ENCODE measurements around the gene PTPMT1. TPM values are rescaled to one million over a fixed set of nuclear protein-coding genes. Genes with fewer than 3 reads are reported as not detected.
"Not testable (repeated sequence)": the region's sequence is repeated elsewhere in the genome, so short reads cannot be mapped to it uniquely, and the experiment has no call there.

Gene PTPMT1, protein sequence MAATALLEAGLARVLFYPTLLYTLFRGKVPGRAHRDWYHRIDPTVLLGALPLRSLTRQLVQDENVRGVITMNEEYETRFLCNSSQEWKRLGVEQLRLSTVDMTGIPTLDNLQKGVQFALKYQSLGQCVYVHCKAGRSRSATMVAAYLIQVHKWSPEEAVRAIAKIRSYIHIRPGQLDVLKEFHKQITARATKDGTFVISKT
- total RNA-seq: 10 to 100 TPM; 42.3 to 45.2 TPM

DNA sequence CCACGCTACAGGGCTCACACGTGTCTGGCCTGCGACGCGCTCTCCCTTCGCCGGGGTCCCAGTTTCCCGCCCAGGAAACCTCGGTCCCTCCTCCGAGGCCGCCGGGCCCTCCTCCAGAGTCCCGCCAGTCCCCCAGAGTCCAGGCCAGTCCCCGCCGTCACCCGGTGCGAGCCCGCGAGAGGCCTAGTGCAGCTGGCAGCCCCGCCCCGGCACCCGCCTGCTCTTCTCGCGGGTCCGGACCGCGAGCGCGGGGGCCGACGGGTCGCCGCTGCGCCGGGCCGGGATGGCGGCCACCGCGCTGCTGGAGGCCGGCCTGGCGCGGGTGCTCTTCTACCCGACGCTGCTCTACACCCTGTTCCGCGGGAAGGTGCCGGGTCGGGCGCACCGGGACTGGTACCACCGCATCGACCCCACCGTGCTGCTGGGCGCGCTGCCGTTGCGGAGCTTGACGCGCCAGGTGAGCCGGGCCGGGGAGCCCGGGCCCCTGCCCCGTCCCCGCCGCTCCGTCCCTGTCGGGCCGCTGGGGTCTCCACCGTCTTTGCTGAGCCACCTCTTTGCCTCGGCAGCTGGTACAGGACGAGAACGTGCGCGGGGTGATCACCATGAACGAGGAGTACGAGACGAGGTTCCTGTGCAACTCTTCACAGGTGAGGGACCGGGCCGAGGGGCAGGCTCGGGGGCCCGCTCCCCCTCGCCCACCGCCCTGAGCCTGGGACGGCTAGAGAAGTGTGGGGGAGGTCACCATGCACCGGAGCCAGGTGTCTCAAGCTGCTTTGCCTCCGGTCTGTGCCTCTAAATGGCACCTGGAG lies at the start of gene PTPMT1:
Gene PTPMT1, plus strand, starts transcription at position 260 of the 809 bp plus-strand sequence. Its CDS starts 24 bp downstream, at position 284.
- no peaks in the 10 kb centered on the region for H3K9me3 Mint-ChIP-seq

DNA sequence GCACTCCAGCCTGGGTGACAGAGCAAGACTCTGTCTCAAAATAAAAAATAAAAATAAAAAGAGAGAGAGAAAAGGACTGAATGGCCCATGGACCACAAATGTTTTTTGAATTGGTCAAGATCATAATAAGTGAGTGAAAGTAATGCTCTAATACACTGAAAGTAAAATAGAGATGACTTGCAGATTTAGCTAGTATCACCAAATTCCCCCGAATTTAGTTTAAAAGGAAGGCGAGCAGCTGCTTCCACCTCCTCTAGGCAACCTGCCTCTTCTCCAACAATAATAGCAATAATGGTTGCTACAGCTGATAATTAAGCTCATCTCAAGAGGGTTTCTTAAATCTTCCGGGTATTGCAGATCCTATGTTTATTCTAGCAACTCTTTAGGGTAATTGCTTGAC lies 49.2 kb upstream of the PTPMT1 start:
- H3K4me1 Mint-ChIP-seq: peaks cover 70% of the 10 kb centered on the region
- ChIA-PET POLR2A (no interaction called here), CTCF (interaction anchor here (2.2 to 2.7 kb wide), 2 partner anchors 37 to 101 kb away, joined by 5 to 6 read pairs; no protein-coding TSS in a partner anchor)
- DNase-seq: no peak
- H3K27me3 Mint-ChIP-seq: no peaks in the 10 kb centered on the region
- no peak overlapping the region for H3K27ac Mint-ChIP-seq
- no peak overlapping the region for H3K4me3 Mint-ChIP-seq
- H3K9me3 Mint-ChIP-seq: no peaks in the 10 kb centered on the region
- peaks cover 12% of the 10 kb centered on the region for H3K36me3 Mint-ChIP-seq (ENCODE audit: low read depth)

More for the DNA sequence above, at the start of gene PTPMT1:
- H3K4me3 Mint-ChIP-seq: peak within 1 kb of the TSS; percentile 79
- POLR2A ChIA-PET: interaction anchor here (0.7 to 4.3 kb wide), 17 partner anchors 8 to 351 kb away, joined by 3 to 85 read pairs (median 4); partner anchors contain the start of genes CELF1, DDB2, KBTBD4 and NDUFS3
- no peaks in the 10 kb centered on the region for H3K27me3 Mint-ChIP-seq
- peak within 1 kb of the TSS; percentile 65 for H3K27ac Mint-ChIP-seq
- peak; percentile 72 for DNase-seq
- H3K36me3 Mint-ChIP-seq (ENCODE audit: low read depth): peaks cover 6% of the 10 kb centered on the region
- CTCF ChIA-PET: interaction anchor here (1.1 to 2.0 kb wide), 8 partner anchors 10 to 294 kb away, joined by 3 to 12 read pairs (median 6); partner anchors contain the start of genes KBTBD4 and NDUFS3
- peaks cover 25% of the 10 kb centered on the region for H3K4me1 Mint-ChIP-seq

DNA sequence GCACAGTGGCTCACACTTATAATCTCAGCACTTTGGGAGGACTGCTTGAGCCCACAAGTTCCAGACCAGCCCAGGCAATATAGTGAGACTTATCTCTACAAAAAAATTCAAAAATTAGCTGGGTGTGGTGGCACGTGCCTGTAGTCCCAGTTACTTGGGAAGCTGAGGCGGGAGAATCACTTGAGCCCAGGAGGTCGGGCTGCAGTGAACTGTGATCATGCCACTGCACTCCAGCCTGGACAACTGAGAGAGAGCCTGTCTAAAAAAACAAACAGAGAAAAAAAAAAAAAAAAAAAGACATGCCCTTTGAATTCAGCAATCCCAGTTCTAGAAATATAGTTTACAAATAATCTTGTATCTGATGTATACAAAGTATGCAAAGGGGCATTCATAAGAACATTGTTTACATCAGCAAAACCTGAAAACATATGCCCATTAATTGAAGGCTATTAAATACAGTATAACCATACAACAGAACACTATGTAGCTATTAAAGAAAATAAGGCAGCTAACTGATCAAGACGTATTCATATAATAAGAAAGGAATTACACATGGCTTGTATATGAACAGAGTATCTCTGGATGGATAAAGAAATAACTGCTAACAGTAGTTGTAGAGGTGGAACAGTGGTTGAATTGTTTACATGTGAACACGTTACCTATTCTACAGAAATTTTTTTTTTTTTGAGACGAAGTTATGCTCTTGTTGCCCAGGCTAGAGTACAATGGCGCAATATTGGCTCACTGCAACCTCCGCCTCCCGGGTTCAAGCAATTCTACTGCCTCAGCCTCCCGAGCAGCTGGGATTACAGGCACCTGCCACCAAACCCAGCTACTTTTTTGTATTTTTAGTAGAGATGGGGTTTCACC lies 48.2 kb upstream of the PTPMT1 start:
- no peak for DNase-seq
- Mint-ChIP-seq H3K27ac (no peak overlapping the region), H3K36me3 (ENCODE audit: low read depth) (peaks cover 12% of the 10 kb centered on the region), H3K4me3 (no peak overlapping the region), H3K9me3 (no peaks in the 10 kb centered on the region), H3K27me3 (no peaks in the 10 kb centered on the region), H3K4me1 (peaks cover 69% of the 10 kb centered on the region)
- POLR2A ChIA-PET: interaction anchor here (1.2 to 2.0 kb wide), 2 partner anchors 8 to 34 kb away, joined by 6 to 7 read pairs; no protein-coding TSS in a partner anchor
- CTCF ChIA-PET: interaction anchor here (0.5 to 2.7 kb wide), 3 partner anchors 38 to 100 kb away, joined by 3 to 5 read pairs (median 3); no protein-coding TSS in a partner anchor

DNA sequence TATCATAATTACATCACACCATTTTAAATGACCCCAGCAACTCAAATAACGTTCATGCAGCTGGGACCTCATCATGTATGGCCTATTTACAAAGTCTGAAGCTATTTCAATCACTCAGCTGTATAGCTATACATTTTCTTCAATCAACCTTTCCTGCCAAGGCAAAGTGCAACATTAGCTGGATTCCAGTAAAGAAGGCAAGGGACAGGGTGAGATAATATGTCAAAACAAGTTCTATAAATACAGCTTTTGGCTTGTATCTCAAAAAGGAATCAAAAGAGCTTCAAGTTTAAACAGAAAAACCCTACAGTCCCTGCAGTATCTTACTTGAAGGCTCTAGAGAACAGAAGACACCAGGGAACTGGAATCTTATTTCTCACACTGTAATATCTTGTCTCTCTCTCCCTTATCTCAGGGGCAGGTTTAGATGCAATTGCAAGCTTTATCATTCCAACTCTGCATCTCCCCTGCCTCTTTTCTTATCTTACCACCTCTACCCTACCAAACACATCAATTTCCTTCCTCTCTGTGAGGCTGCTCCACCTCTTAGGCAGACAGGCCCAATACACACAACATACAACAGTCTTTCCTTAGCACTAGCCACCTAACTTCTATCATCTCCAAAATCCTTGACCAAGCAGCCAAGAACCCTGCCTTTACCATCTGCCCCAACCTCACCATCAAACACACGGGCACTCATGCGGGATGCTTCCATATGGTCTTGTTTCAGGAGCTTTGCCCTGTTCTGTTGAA lies 47.0 kb upstream of the PTPMT1 start:
- DNase-seq: no peak
- peaks cover 69% of the 10 kb centered on the region for H3K4me1 Mint-ChIP-seq
- POLR2A ChIA-PET: interaction anchor here (0.5 to 2.0 kb wide), 7 partner anchors 9 to 370 kb away, joined by 3 to 7 read pairs (median 4); partner anchors contain the start of gene DDB2

DNA sequence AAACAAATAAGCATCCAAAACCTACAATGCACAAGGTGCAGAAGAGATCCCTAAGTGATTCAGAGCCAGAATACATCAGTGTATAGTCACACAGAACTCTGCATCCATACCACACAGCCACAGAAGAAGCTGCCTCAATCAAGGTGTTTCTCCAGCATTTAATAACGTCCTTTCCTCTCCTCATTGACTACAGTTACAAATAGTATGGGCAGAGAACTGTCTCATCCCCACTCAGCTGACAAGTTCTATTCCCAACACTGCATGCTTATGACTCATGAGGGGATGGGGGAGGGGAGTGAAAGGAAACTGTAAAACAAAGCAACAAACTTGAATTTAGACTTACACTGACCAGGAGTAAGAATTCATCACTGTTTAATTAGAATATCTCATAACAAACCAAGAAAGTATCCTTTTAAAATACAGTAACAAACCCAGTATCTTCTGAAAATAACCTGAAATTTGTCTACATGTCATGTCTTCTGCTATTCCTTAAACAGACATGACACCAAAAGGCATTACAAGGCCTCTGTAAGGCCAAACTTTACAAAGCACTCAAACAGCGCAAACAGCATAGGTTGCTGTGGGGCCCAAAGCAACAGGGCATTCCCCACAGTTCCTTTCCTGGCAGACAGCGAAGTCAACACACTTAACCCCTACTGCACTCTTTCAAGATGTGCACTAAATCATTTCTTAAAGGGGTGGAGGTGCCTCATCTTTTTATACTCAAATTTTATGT lies 41.7 kb upstream of the PTPMT1 start:
- peak; percentile 21 for DNase-seq
- H3K9me3 Mint-ChIP-seq: no peaks in the 10 kb centered on the region
- H3K4me3 Mint-ChIP-seq: peak overlapping the region; percentile 0
- H3K27me3 Mint-ChIP-seq: no peaks in the 10 kb centered on the region
- H3K36me3 Mint-ChIP-seq (ENCODE audit: low read depth): peaks cover 12% of the 10 kb centered on the region
- CTCF ChIA-PET: interaction anchor here (0.5 to 1.8 kb wide), 4 partner anchors 10 to 32 kb away, joined by 3 to 7 read pairs (median 4); no protein-coding TSS in a partner anchor
- peaks cover 61% of the 10 kb centered on the region for H3K4me1 Mint-ChIP-seq
- peak overlapping the region; percentile 86 for H3K27ac Mint-ChIP-seq
- POLR2A ChIA-PET: interaction anchor here (0.5 to 3.1 kb wide), 4 partner anchors 9 to 28 kb away, joined by 3 to 8 read pairs (median 3); no protein-coding TSS in a partner anchor

More for the DNA sequence above, 47.0 kb upstream of the PTPMT1 start:
- Mint-ChIP-seq H3K27me3 (no peaks in the 10 kb centered on the region), H3K36me3 (ENCODE audit: low read depth) (peaks cover 12% of the 10 kb centered on the region), H3K4me3 (no peak overlapping the region), H3K9me3 (no peaks in the 10 kb centered on the region), H3K27ac (peak overlapping the region; percentile 62)
- CTCF ChIA-PET: interaction anchor here (0.5 to 1.2 kb wide), 3 partner anchors 12 to 91 kb away, joined by 3 read pairs; no protein-coding TSS in a partner anchor

DNA sequence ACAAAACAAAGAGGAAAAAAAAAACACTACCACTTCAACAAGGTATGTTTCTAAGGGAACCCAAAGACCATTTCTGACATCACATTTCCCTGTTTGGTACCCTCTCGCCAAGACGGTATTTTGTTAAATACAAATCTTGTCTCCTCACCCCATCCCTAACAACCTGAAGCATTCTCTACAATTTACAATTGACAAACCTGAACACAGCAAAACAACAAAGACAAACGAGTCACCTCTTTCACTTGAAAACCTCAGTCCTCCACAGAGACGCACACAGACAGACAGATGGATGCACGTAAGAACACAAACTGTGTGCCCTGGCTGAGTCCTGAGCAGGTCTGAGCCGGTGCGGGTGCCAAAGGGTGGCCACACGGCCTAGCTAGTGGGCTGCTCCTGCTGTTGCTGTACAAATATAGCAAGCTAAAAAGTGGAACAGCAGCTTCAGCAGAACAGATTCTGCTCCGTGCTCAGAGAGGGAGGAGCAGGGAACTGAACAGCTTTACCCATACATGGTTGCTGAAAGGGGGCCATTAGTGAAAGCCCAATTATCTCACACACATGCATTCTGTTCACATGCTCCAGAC lies 41.0 kb upstream of the PTPMT1 start:
- H3K4me1 Mint-ChIP-seq: peaks cover 55% of the 10 kb centered on the region
- ChIA-PET POLR2A (interaction anchor here (3.1 kb wide), 1 partner anchor 10 kb away, joined by 8 read pairs; no protein-coding TSS in a partner anchor), CTCF (interaction anchor here (1.5 to 1.8 kb wide), 2 partner anchors 10 to 29 kb away, joined by 3 to 7 read pairs; no protein-coding TSS in a partner anchor)
- no peaks in the 10 kb centered on the region for H3K9me3 Mint-ChIP-seq
- peaks cover 12% of the 10 kb centered on the region for H3K36me3 Mint-ChIP-seq (ENCODE audit: low read depth)
- no peaks in the 10 kb centered on the region for H3K27me3 Mint-ChIP-seq
- no peak overlapping the region for H3K4me3 Mint-ChIP-seq
- no peak for DNase-seq
- peak overlapping the region; percentile 86 for H3K27ac Mint-ChIP-seq

DNA sequence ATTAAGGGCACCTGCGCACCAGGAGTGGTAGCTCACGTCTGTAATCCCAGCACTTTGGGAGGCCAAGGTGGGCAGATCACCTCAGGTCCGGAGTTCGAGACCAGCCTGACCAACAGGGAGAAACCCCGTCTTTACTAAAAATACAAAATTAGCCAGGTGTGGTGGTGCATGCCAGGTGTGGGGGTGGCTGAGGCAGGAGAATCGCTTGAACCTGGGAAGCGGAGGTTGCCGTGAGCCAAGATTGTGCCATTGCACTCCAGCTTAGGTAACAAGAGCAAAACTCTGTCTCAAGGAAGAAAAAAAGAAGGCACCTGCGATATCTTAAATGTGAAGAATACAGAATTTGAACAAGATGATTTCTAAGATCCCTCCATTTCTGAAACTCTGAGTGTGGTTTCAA lies 39.4 kb upstream of the PTPMT1 start:
- H3K4me1 Mint-ChIP-seq: peaks cover 50% of the 10 kb centered on the region
- POLR2A ChIA-PET: interaction anchor here (1.0 kb wide), 1 partner anchor 14 kb away, joined by 3 read pairs; no protein-coding TSS in a partner anchor
- CTCF ChIA-PET: not testable (repeated sequence)

DNA sequence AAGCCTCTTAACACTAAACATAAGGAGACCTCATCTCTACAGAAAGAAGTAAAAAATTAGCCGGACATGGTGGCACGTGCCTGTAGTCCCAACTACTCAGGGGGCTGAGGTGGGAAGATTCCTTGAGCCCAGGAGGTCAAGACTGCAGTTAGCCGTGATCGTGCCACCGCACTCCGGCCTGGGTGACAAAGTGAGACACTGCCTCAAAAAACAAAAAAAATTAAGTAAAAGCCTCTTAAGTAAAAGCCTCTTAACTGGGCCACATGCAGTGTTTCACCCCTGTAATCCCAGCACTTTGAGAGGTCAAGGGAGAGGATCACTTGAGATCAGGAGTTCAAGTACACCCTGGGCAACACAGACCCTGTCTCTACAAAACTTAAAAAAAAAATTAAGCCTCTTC lies 38.2 kb upstream of the PTPMT1 start:
- no peaks in the 10 kb centered on the region for H3K9me3 Mint-ChIP-seq
- ChIA-PET POLR2A (no interaction called here), CTCF (no interaction called here)
- DNase-seq: no peak
- no peaks in the 10 kb centered on the region for H3K27me3 Mint-ChIP-seq
- peaks cover 12% of the 10 kb centered on the region for H3K36me3 Mint-ChIP-seq (ENCODE audit: low read depth)
- no peak overlapping the region for H3K27ac Mint-ChIP-seq
- peaks cover 44% of the 10 kb centered on the region for H3K4me1 Mint-ChIP-seq
- H3K4me3 Mint-ChIP-seq: no peak overlapping the region

More for the DNA sequence above, 39.4 kb upstream of the PTPMT1 start:
- DNase-seq, H3K27me3 Mint-ChIP-seq, H3K4me3 Mint-ChIP-seq, H3K9me3 Mint-ChIP-seq: not testable (repeated sequence)
- peak overlapping the region; percentile 26 for H3K27ac Mint-ChIP-seq
- H3K36me3 Mint-ChIP-seq (ENCODE audit: low read depth): peaks cover 12% of the 10 kb centered on the region

DNA sequence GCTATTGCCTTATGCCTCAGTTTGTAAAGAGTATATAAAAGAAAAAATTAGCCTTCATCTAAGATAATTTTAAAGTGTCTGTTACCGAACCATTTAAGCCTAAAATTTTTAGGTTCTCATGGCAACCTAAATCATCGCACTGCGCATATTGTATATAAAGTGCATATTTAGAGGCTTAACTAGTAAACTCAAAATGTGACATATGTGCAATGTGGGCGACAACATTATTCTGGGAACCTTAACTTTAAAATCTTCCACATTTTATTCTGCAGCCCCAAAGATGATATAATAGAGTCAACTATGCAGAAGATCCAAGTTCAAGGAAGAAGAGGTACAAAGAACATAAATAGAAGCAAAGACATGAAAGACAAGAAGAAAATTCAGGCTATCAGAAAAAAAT lies 35.4 kb upstream of the PTPMT1 start:
- H3K27me3 Mint-ChIP-seq: no peaks in the 10 kb centered on the region
- no peak overlapping the region for H3K27ac Mint-ChIP-seq

DNA sequence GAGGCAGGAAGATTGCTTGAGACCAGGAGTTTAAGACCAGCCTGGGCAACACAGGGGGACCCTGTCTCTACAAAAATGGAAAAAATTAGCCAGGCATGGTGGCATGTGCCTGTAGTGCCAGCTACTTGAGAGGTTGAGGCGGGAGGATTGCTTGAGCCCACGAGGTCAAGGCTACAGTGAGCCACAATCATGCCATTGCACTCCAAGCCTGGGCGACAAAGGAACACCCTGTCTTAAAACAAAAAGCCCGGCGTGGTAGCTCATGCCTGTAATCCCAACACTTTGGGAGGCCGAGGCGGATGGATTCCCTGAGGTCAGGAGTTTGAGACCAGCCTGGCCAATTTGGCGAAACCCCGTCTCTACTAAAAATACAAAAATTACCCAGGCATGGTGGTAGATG lies 34.7 kb upstream of the PTPMT1 start:
- CTCF ChIA-PET: interaction anchor here (1.6 kb wide), 1 partner anchor 9 kb away, joined by 6 read pairs; no protein-coding TSS in a partner anchor
- H3K9me3 Mint-ChIP-seq, DNase-seq, POLR2A ChIA-PET, H3K27ac Mint-ChIP-seq, H3K27me3 Mint-ChIP-seq, H3K4me3 Mint-ChIP-seq: not testable (repeated sequence)
- peaks cover 17% of the 10 kb centered on the region for H3K4me1 Mint-ChIP-seq
- peaks cover 12% of the 10 kb centered on the region for H3K36me3 Mint-ChIP-seq (ENCODE audit: low read depth)

More for the DNA sequence above, 35.4 kb upstream of the PTPMT1 start:
- no peak for DNase-seq
- Mint-ChIP-seq H3K4me1 (peaks cover 21% of the 10 kb centered on the region), H3K9me3 (no peaks in the 10 kb centered on the region), H3K4me3 (no peak overlapping the region), H3K36me3 (ENCODE audit: low read depth) (peaks cover 13% of the 10 kb centered on the region)
- ChIA-PET CTCF (interaction anchor here (1.6 kb wide), 1 partner anchor 10 kb away, joined by 6 read pairs; no protein-coding TSS in a partner anchor), POLR2A (no interaction called here)

DNA sequence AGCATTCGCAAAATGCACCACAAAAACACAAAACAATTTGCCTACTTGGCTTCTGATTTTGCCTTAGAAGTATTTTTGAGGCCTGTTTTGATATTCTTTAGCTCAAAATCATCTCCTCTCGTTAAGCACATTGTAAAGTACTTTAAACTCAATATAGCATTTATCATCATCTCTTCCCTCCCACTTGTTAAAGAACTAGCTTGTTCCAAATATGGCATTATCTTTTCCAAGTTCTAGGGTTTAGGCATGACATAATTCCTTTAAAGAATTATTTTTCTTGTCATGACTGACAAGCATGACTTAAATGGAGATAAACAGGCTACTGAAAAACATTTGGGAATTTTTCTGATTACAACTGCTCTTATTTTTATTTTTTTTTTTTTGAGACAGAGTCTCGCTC lies 33.7 kb upstream of the PTPMT1 start:
- CTCF ChIA-PET: interaction anchor here (1.0 to 1.3 kb wide), 2 partner anchors 19 to 22 kb away, joined by 3 to 4 read pairs; partner anchors contain the start of gene CELF1
- no peak for DNase-seq
- Mint-ChIP-seq H3K27me3 (no peaks in the 10 kb centered on the region), H3K9me3 (no peaks in the 10 kb centered on the region), H3K4me3 (no peak overlapping the region), H3K4me1 (peaks cover 8% of the 10 kb centered on the region), H3K27ac (no peak overlapping the region), H3K36me3 (ENCODE audit: low read depth) (peaks cover 14% of the 10 kb centered on the region)
- POLR2A ChIA-PET: no interaction called here

Measured in activated CD4-positive, alpha-beta memory T cell treated with anti-CD3 and anti-CD28 coated beads, Interleukin-2, amount 10 ng/mL, durations not matched to agents 7 days and 5 days (primary cell).